DND-41 (cell line): ENCODE measurements around the gene PHF20.

ENCODE experiments used
- EZH2 ChIP-seq: IDR thresholded peaks from 3 replicates; pipeline ENCODE4 v1.6.1; 2012; ENCODE audit warnings: borderline replicate concordance, low read depth, mild to moderate bottlenecking, moderate library complexity, low read length, inconsistent platforms; ENCODE audit not compliant: severe bottlenecking
- TF ChIP-seq, protein P1 (sequence below): IDR thresholded peaks from 2 replicates; pipeline ENCODE4 v1.5.1; 2012; ENCODE audit warnings: borderline replicate concordance, low read length, moderate library complexity, mild to moderate bottlenecking; ENCODE audit not compliant: poor library complexity, severe bottlenecking; ENCODE audit errors: extremely low read depth

GRCh38 chr20:35849706-35850105 is 77.9 kb downstream of the PHF20 start:
- TF ChIP-seq, protein P1, sequence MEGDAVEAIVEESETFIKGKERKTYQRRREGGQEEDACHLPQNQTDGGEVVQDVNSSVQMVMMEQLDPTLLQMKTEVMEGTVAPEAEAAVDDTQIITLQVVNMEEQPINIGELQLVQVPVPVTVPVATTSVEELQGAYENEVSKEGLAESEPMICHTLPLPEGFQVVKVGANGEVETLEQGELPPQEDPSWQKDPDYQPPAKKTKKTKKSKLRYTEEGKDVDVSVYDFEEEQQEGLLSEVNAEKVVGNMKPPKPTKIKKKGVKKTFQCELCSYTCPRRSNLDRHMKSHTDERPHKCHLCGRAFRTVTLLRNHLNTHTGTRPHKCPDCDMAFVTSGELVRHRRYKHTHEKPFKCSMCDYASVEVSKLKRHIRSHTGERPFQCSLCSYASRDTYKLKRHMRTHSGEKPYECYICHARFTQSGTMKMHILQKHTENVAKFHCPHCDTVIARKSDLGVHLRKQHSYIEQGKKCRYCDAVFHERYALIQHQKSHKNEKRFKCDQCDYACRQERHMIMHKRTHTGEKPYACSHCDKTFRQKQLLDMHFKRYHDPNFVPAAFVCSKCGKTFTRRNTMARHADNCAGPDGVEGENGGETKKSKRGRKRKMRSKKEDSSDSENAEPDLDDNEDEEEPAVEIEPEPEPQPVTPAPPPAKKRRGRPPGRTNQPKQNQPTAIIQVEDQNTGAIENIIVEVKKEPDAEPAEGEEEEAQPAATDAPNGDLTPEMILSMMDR: no peak
- TF ChIP-seq EZH2: no peak
